DOHH2 (cell line): Measurements from ENCODE around the gene DNMT3A.

Experiments used
- H3F3A ChIP-seq: fragments of 200-600 bp; sonication (generic), shearing (Covaris generic); 2 replicates; pipeline ENCODE4 v1.6.0; 2016; ENCODE audit warnings: antibody characterized with exemption, mild to moderate bottlenecking; ENCODE audit not compliant: control insufficient read depth, insufficient read depth
- H3K27ac ChIP-seq: fragments of 200-600 bp; sonication (generic); 2 replicates; pipeline ENCODE4 v1.5.1; 2014; ENCODE audit warnings: low read depth, mild to moderate bottlenecking, low read length, moderate library complexity
- H3K27me3 ChIP-seq: fragments of 200-600 bp; sonication (generic); 2 replicates; pipeline ENCODE4 v1.6.1; 2014; ENCODE audit warnings: mild to moderate bottlenecking, low read length, mixed read lengths; ENCODE audit not compliant: control insufficient read depth
- H3K36me3 ChIP-seq: fragments of 200-600 bp; sonication (generic); 2 replicates; pipeline ENCODE4 v1.6.1; 2014; ENCODE audit warnings: mild to moderate bottlenecking, low read length, moderate library complexity, mixed read lengths; ENCODE audit not compliant: control insufficient read depth
- H3K4me1 ChIP-seq: fragments of 200-600 bp; sonication (generic); 2 replicates; pipeline ENCODE4 v1.6.1; 2014; ENCODE audit warnings: mild to moderate bottlenecking, low read length, mixed read lengths; ENCODE audit not compliant: control insufficient read depth
- H3K4me2 ChIP-seq: fragments of 200-600 bp; sonication (generic); 2 replicates; pipeline ENCODE4 v1.6.0; 2014; ENCODE audit warnings: mild to moderate bottlenecking, low read length, moderate library complexity
- H3K4me3 ChIP-seq: fragments of 200-600 bp; sonication (generic); 2 replicates; pipeline ENCODE4 v1.5.1; 2014; ENCODE audit warnings: mild to moderate bottlenecking, low read length, mixed read lengths
- H3K79me2 ChIP-seq: fragments of 200-600 bp; sonication (generic); 2 replicates; pipeline ENCODE4 v1.6.1; 2014; ENCODE audit warnings: mild to moderate bottlenecking, low read length, mixed read lengths; ENCODE audit not compliant: control insufficient read depth
- H3K9me2 ChIP-seq: fragments of 200-600 bp; sonication (generic); replicated peaks from 2 replicates; pipeline ENCODE4 v1.6.1; 2014; ENCODE audit warnings: mild to moderate bottlenecking, low read length, mixed read lengths; ENCODE audit not compliant: control insufficient read depth
- H3K9me3 ChIP-seq: fragments of 200-600 bp; sonication (generic); 2 replicates; pipeline ENCODE4 v1.6.1; 2014; ENCODE audit warnings: antibody characterized with exemption, low read length, mixed read lengths; ENCODE audit not compliant: control insufficient read depth, insufficient read depth
- H4K20me1 ChIP-seq: fragments of 200-600 bp; sonication (generic); 2 replicates; pipeline ENCODE4 v1.6.0; 2014; ENCODE audit warnings: low read depth, mild to moderate bottlenecking, antibody characterized with exemption, low read length, moderate library complexity; ENCODE audit not compliant: control insufficient read depth, insufficient read depth
- CTCF ChIP-seq: fragments of 200-600 bp; sonication (generic); IDR thresholded peaks from one replicate; pipeline ENCODE4 v1.5.1; 2014; ENCODE audit warnings: antibody characterized with exemption, mild to moderate bottlenecking, low read depth, low read length; ENCODE audit not compliant: poor library complexity, severe bottlenecking
- EZH2phosphoT487 ChIP-seq: fragments of 200-600 bp; sonication (generic); IDR thresholded peaks from 2 replicates; pipeline ENCODE4 v1.6.1; 2017; ENCODE audit warnings: borderline replicate concordance, mild to moderate bottlenecking, antibody characterized with exemption, low read length, moderate library complexity, mixed read lengths

Gene DNMT3A

GRCh38 chr2:25367296-25367695 is 25.6 kb upstream of the DNMT3A start:
- TF ChIP-seq EZH2phosphoT487 (no peak), CTCF (no peak)
- Histone ChIP-seq H3K9me3 (no peaks in the 10 kb centered on the region), H3K27me3 (no peaks in the 10 kb centered on the region), H3K4me2 (no peak overlapping the region), H4K20me1 (no peaks in the 10 kb centered on the region), H3K4me3 (no peak overlapping the region), H3K36me3 (no peaks in the 10 kb centered on the region), H3F3A (no peaks in the 10 kb centered on the region), H3K9me2 (no peaks in the 10 kb centered on the region), H3K79me2 (no peaks in the 10 kb centered on the region), H3K4me1 (peaks cover 11% of the 10 kb centered on the region), H3K27ac (no peak overlapping the region)

- H3K27ac ChIP-seq, result no peak overlapping the region
- no peaks in the 10 kb centered on the region for H3K9me3 ChIP-seq
- no peaks in the 10 kb centered on the region for H3K9me2 ChIP-seq
- no peak overlapping the region for H3K4me2 ChIP-seq
- no peaks in the 10 kb centered on the region for H3K36me3 ChIP-seq
- no peaks in the 10 kb centered on the region for H4K20me1 ChIP-seq
- H3K4me3 ChIP-seq, result no peak overlapping the region
- no peaks in the 10 kb centered on the region for H3K79me2 ChIP-seq
- H3F3A ChIP-seq, result no peaks in the 10 kb centered on the region
- TF ChIP-seq CTCF, result no peak
- no peak for TF ChIP-seq EZH2phosphoT487
- H3K27me3 ChIP-seq, result no peaks in the 10 kb centered on the region
- H3K4me1 ChIP-seq, result peaks cover 15% of the 10 kb centered on the region
These were observed 24.9 kb upstream of the DNMT3A start for GRCh38 chr2:25366629-25367028.

GRCh38 chr2:25365241-25365640 is 23.5 kb upstream of the DNMT3A start:
- peaks cover 17% of the 10 kb centered on the region for H3K4me1 ChIP-seq
- H3K36me3 ChIP-seq, result no peaks in the 10 kb centered on the region
- no peaks in the 10 kb centered on the region for H3K9me2 ChIP-seq
- no peaks in the 10 kb centered on the region for H3F3A ChIP-seq
- no peak overlapping the region for H3K4me2 ChIP-seq
- no peak for TF ChIP-seq CTCF
- TF ChIP-seq EZH2phosphoT487, result no peak
- H3K4me3 ChIP-seq, result no peak overlapping the region
- H3K9me3 ChIP-seq, result no peaks in the 10 kb centered on the region
- H3K79me2 ChIP-seq, result no peaks in the 10 kb centered on the region
- no peaks in the 10 kb centered on the region for H4K20me1 ChIP-seq
- no peaks in the 10 kb centered on the region for H3K27me3 ChIP-seq
- no peak overlapping the region for H3K27ac ChIP-seq

- Histone ChIP-seq H3K27ac (no peak overlapping the region), H3K27me3 (no peaks in the 10 kb centered on the region), H3K9me3 (no peaks in the 10 kb centered on the region), H4K20me1 (no peaks in the 10 kb centered on the region), H3K9me2 (no peaks in the 10 kb centered on the region), H3K79me2 (no peaks in the 10 kb centered on the region), H3K4me2 (no peak overlapping the region), H3K36me3 (no peaks in the 10 kb centered on the region), H3K4me1 (peaks cover 17% of the 10 kb centered on the region), H3K4me3 (no peak overlapping the region), H3F3A (no peaks in the 10 kb centered on the region)
- TF ChIP-seq EZH2phosphoT487, result no peak
- no peak for TF ChIP-seq CTCF
These were observed 22.0 kb upstream of the DNMT3A start for GRCh38 chr2:25363733-25364132.
